ENCODE measurements around the gene PPM1B. TPM values are rescaled to one million over a fixed set of nuclear protein-coding genes. Genes with fewer than 3 reads are reported as not detected.
A peak's percentile ranks its signal among the peaks of the same experiment; 100 is the strongest.

Gene PPM1B
- total and polyA plus RNA-seq, 9 of the 15 experiments (the other 6 are each of a cell fraction or from before 2014, with no cell fraction given), result 8.9 to 44.0 (median 28.6) TPM

DNA sequence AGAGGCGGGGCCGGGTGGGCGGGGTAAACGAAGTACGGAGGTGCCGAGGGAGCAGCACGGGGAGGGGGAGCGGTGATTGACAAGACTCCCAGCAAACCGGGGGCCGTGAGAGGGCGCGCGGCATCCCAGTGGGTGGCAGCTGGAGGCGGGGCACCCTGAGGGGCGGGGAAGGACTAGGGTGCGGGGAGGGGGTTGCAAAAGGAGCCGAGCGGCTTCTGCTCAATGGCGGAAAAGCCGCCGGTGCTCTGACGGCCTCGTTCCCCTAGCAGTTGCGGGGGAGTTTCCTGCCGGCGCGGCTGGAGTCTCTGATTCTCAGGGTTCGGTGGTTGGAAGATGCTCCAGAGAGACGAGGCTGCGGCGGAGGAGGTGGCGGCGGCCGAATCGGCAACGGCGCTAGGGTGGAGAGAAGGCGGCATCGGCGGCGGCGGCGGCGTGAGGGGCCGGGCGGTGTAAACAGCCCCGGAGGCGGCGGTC is at the start of gene PPM1B (continued):
- TF ChIP-seq CREBBP (IDR thresholded peaks at IDR 0.05; ENCODE audit: low read depth, low read length), result no peak
- TF ChIP-seq PRPF4 (IDR thresholded peaks at IDR 0.05; ENCODE audit: insufficient read depth, low read depth, low read length, poor library complexity, severe bottlenecking), result no peak
- TF ChIP-seq RNF2 (IDR thresholded peaks at IDR 0.05), result no peak
- no peak for TF ChIP-seq ZFPM2 (CRISPR knock-in tag; IDR thresholded peaks at IDR 0.05)
- no peak for TF ChIP-seq ZKSCAN8 (CRISPR knock-in tag; IDR thresholded peaks at IDR 0.05)
- TF ChIP-seq, protein P1, sequence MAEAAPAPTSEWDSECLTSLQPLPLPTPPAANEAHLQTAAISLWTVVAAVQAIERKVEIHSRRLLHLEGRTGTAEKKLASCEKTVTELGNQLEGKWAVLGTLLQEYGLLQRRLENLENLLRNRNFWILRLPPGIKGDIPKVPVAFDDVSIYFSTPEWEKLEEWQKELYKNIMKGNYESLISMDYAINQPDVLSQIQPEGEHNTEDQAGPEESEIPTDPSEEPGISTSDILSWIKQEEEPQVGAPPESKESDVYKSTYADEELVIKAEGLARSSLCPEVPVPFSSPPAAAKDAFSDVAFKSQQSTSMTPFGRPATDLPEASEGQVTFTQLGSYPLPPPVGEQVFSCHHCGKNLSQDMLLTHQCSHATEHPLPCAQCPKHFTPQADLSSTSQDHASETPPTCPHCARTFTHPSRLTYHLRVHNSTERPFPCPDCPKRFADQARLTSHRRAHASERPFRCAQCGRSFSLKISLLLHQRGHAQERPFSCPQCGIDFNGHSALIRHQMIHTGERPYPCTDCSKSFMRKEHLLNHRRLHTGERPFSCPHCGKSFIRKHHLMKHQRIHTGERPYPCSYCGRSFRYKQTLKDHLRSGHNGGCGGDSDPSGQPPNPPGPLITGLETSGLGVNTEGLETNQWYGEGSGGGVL (CRISPR knock-in tag; IDR thresholded peaks at IDR 0.05), result no peak
- TF ChIP-seq SMARCE1 (IDR thresholded peaks at IDR 0.05), result 0 out of 2 replicates have a peak, but pooled peaks have one; percentile 16
- TF ChIP-seq PHB (CRISPR knock-in tag; IDR thresholded peaks at IDR 0.05), result no peak
- no peak for TF ChIP-seq SAFB (IDR thresholded peaks at IDR 0.05; ENCODE audit: borderline replicate concordance, low read depth, low read length)
- TF ChIP-seq ATF1 (CRISPR knock-in tag; IDR thresholded peaks at IDR 0.05), result no peak
- no peak for TF ChIP-seq ATF1 (tag; IDR thresholded peaks at IDR 0.05)
- TF ChIP-seq, protein P2, sequence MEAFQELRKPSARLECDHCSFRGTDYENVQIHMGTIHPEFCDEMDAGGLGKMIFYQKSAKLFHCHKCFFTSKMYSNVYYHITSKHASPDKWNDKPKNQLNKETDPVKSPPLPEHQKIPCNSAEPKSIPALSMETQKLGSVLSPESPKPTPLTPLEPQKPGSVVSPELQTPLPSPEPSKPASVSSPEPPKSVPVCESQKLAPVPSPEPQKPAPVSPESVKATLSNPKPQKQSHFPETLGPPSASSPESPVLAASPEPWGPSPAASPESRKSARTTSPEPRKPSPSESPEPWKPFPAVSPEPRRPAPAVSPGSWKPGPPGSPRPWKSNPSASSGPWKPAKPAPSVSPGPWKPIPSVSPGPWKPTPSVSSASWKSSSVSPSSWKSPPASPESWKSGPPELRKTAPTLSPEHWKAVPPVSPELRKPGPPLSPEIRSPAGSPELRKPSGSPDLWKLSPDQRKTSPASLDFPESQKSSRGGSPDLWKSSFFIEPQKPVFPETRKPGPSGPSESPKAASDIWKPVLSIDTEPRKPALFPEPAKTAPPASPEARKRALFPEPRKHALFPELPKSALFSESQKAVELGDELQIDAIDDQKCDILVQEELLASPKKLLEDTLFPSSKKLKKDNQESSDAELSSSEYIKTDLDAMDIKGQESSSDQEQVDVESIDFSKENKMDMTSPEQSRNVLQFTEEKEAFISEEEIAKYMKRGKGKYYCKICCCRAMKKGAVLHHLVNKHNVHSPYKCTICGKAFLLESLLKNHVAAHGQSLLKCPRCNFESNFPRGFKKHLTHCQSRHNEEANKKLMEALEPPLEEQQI (IDR thresholded peaks at IDR 0.05), result no peak
- TF ChIP-seq U2AF1 (optimal IDR thresholded peaks at IDR 0.05; ENCODE audit: low read depth, low read length), result no peak
- TF ChIP-seq PTRF (tag; IDR thresholded peaks at IDR 0.05), result no peak
- TF ChIP-seq, protein P3, sequence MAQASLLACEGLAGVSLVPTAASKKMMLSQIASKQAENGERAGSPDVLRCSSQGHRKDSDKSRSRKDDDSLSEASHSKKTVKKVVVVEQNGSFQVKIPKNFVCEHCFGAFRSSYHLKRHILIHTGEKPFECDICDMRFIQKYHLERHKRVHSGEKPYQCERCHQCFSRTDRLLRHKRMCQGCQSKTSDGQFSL (CRISPR knock-in tag; IDR thresholded peaks at IDR 0.05), result no peak
- TF ChIP-seq, protein P3 (tag; IDR thresholded peaks at IDR 0.05), result no peak
- TF ChIP-seq SIN3B (IDR thresholded peaks at IDR 0.05; ENCODE audit: low read depth), result no peak
- TF ChIP-seq NFIC (IDR thresholded peaks at IDR 0.05), result 0 out of 2 replicates have a peak, but pooled peaks have one; percentile 45
- TF ChIP-seq POLR3A (IDR thresholded peaks at IDR 0.05; ENCODE audit: borderline replicate concordance, extremely low read depth, insufficient read depth, insufficient read length), result no peak
- TF ChIP-seq RFX1 (IDR thresholded peaks at IDR 0.05), result no peak
- TF ChIP-seq GABPB1 (CRISPR knock-in tag; IDR thresholded peaks at IDR 0.05), result peak; percentile 66; the same call in 1 of the 2 replicates
- TF ChIP-seq NCOA4 (IDR thresholded peaks at IDR 0.05; ENCODE audit: partially characterized antibody), result no peak
- TF ChIP-seq HOXB6 (CRISPR knock-in tag; IDR thresholded peaks at IDR 0.05; ENCODE audit: borderline replicate concordance), result no peak
- no peak for TF ChIP-seq PURB (CRISPR knock-in tag; IDR thresholded peaks at IDR 0.05; ENCODE audit: low read depth)
- no peak for TF ChIP-seq ZNF764 (CRISPR knock-in tag; IDR thresholded peaks at IDR 0.05; ENCODE audit: low read depth)
- no peak for TF ChIP-seq TEAD1 (CRISPR knock-in tag; IDR thresholded peaks at IDR 0.05)
- no peak for TF ChIP-seq DDX20 (tag; IDR thresholded peaks at IDR 0.05; ENCODE audit: low read depth)

Measured in K562 (cell line).